Effector CD8-positive, alpha-beta T cell (primary cell): ENCODE data around the gene FLT3LG.
A peak's percentile ranks its signal among the peaks of the same experiment; 100 is the strongest.
"Not testable (repeated sequence)": the region's sequence is repeated elsewhere in the genome, so short reads cannot be mapped to it uniquely, and the experiment has no call there.

Experiments
- DNase-seq: peaks from one replicate; lab custom pipeline; 2025; lab: John Stamatoyannopoulos, UW

Gene FLT3LG

GRCh38 chr19:49440439-49441209 is 33.4 kb upstream of the FLT3LG start:
- no peak for DNase-seq

GRCh38 chr19:49441210-49441959 is 32.6 kb upstream of the FLT3LG start, which contains the start of gene SLC17A7:
SLC17A7 (minus strand) TSS chr19:49441527; CDS start chr19:49441379, 148 bp downstream.
- peak; percentile 32 for DNase-seq

GRCh38 chr19:49441960-49442350 is 32.1 kb upstream of the FLT3LG start:
- DNase-seq: no peak

GRCh38 chr19:49442354-49442753 is 31.7 kb upstream of the FLT3LG start:
- DNase-seq: no peak

DNA sequence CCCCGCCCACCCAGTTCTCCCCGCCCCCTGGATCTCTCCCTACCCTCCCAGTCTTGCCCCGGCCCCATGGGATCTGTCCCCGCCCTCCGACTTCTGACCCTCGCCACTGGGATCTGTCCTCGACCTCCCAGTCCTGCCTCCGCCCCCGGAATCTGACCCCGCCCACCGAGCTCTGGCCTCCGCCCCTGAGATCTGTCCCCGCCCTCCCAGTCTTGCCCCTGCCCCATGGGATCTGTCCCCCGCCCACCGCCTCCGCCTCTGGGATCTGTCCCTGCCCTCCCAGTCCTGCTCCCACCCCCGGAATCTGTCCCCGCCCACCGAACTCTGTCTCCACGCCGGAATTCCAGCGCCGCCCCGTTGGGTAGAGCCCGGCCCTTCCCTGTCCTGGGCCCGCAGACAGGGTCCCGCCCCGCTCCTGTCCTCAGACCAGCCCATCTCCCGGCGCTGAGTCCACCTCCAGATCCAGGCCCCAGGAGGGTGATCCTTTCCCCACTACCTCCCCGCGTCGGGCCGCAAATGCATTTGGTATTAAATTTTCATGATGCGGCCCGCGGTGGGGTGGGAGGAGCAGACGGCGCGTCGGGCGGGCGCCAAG is 31.1 kb upstream of the FLT3LG start:
- peak; percentile 41 for DNase-seq

DNA sequence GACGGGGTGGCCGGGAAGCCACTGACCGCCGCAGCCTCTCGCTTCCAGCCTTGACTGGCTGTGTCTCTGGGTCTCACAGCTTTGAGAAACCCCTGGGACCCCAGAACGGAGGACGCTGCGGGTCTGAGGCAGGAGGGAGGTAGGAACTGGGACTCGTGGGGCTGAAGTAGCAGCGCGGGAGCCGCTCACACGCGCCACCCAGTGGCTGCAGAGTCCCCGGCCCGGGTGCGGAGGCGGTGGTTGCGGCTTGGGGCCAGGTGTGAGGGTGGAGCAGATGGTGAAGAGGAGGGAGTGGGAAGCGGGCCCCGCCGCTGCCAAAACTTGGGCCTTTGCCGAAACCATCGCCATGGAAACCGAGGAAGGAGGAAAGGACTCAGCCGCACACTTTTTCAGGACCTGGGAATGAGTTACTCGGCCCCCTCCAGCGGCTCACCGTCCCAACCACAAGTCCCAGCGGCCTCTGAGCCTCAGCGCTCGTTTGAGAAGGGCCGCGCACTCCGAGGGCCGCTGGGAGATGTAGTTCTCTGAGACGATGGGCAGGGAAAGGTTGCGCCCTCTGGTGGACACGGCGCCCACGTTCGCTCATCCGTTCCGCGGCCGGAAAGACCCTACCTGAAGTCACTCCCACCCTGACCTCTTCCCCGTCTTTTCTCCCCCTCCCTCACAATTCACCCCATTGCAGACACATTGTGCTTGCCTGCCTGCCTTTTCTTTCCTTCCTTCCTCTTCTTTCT is 30.5 kb upstream of the FLT3LG start:
- peak; percentile 86 for DNase-seq

GRCh38 chr19:49444100-49444700 is 29.8 kb upstream of the FLT3LG start:
- not testable (repeated sequence) for DNase-seq

- no peak for DNase-seq
These were observed 28.0 kb upstream of the FLT3LG start for GRCh38 chr19:49445997-49446396.

DNA sequence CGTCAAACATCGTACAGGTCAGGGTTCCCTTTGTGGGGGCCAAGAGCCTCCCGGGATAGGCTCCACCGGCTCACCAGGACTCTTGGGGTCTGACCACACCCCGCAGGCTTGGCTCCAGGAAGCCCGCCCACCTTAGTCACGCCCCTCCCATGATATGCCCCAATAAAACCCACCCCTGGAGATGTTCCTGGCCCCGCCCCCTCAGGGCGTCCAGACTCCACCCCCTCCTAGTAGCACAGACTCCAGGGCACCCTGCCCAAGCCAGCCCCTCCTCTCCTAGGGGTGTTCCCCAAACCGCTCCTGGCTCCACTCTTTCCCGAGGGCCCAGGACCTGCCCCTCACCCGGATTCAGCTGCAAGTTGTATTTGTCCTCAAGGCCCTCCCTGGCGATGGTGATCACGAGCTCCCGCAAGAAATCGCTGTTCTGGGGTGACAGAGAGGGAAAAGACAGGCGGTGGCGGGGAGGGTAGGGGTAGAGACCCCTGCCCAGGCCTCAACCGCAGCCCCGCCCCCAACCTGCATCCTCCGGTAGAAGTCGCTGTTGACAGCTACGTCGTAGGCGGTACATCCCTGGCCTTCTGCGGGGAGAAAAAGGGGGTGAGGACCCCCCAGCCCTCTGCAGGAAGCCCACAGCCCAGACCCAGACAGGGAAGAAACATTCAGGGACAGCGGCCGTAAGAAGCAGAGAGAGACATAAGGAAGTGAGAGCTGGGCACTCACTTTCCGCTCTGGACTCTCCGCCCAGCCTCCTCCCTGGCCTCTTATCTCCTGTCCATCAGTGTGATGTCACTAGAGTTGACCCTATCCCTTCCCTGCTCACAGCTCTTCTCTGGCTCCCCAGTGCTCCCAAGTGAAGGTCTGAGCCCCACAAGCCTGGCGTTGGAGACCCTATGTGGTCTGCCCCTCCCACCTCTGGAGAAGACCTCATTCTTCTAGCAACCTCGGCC is 26.3 kb upstream of the FLT3LG start:
- DNase-seq: no peak

GRCh38 chr19:49448432-49448786 is 25.6 kb upstream of the FLT3LG start:
- no peak for DNase-seq

- no peak for DNase-seq
These were observed 23.6 kb upstream of the FLT3LG start for GRCh38 chr19:49450405-49450804.

DNA sequence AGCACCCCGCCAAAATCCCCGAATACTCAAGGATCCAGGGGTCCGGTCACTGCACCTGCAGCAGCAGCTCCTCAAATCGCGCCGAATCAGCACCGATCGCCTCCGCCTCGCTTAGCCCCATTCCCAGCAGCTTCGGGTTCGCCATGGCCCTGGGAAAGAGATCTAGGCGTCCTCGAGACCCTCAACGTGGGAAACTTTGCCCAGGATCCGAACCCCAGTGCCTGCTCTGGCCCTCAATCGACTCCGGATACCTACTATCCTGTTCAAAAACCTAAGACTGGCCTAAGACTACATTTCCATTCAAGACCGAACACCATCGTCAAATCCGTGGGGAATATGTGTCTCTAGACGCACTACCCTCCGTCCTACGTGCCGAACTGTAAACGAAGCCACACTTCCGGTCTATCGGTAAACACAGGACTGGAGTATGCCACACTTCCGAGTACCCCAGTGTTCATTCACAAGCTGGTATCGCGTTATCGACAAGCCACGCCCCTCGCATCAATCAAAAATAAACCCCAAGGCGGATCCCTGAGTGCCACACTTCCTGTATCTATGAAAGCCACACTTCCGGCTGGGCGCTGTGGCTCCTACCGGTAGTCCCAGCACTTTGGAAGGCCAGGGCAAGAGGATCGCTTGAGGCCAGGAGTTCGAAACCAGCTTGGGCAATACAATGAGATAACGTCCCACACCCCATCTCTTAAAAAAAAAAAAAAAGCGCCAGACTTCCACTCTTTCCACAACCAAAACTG is 22.4 kb upstream of the FLT3LG start, which contains the start of gene PIH1D1:
Gene PIH1D1 (minus strand): TSS at position 385 of the 752 bp plus-strand sequence. CDS start 240 bp downstream, at position 145.
- DNase-seq: peak; percentile 88

DNA sequence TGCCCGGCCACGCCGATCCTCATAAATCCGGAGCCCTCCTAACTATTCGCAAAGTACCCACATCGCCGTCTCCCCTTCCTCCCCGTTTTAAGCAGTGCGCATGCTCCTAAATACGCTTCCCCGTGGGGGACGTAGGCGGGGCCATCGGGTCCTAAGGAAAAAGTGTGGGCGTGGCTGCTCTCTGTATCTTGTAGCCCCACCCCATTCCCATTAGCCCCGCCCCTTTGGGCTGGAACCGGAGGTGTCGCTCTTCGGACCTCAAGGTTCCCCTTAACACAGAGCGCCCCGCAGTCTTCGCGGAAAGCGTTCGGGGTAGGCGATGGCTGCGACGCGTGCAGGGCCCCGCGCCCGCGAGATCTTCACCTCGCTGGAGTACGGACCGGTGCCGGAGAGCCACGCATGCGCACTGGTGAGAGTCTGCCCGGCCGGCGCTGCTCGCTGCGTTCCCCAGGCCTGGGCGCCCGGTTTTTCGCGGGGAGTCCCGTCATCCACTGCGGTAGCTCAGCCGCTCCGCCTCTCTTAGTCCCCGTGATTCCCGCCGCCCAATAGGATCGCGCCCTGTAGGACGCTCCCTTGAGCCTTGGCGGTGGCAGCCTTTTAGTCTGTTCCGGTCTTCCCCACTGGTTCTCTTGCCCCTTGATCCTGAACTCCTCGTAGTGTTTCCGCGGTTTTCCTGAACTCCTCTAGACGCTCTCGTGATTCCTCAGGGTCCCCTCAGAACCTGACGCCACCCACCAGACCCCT is 20.8 kb upstream of the FLT3LG start, which contains the start of gene ALDH16A1:
Gene ALDH16A1 (plus strand): TSS at position 213 of the 744 bp plus-strand sequence. CDS start 107 bp downstream, at position 320.
- DNase-seq: peak; percentile 94

GRCh38 chr19:49453757-49454240 is 20.2 kb upstream of the FLT3LG start:
- DNase-seq: no peak

GRCh38 chr19:49455773-49456172 is 18.2 kb upstream of the FLT3LG start:
- DNase-seq: no peak

DNA sequence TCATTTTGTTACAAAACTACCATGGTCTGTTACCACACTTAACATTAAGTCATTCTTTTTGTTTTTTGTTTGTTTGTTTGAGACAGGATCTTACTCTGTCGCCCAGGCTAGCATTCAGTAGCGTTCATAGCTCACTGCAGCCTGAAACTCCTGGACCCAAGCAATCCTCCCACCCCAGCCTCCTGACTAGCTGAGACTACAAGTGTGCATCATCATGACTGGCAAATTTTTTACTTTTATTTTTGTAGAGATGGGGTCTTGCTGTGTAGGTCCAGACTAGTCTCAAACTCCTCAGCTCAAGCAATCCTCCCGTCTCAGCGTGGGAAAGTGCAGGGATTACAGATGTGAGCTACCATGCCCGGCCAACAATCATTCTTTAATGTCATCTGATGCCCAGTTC is 17.7 kb upstream of the FLT3LG start:
- no peak for DNase-seq

DNA sequence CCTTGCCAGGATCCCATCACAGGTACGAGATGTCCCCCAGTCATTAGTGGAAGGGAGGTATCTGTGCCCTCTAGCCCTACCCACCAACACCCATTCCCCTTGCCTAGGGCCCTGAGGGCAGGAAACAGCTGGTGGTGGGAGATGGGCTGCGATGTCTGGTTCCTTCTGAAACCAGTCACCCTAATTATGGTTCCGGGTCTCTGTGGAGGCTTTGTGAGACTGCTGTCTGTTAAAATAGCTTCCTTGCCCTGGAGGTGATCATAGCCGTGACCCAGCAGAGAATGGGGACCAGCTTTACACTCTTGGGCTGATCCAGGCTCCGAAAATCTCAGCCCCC is 15.5 kb upstream of the FLT3LG start:
- no peak for DNase-seq

DNA sequence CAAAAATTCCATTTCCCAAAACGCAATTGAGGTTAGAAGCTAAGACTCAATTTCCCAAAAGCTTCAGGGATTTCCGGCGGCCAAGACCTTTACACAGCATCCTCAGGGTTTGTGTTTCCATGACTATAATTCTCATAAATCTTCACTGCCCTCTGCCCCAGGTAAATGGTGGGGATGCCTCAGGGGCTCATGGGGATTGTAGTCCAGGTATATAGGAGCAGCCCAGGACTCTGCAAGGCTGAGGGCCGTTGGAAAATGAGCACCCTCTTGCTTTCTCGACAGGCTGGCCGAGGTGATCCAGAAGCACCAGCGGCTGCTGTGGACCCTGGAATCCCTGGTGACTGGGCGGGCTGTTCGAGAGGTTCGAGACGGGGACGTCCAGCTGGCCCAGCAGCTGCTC is 14.6 kb upstream of the FLT3LG start:
- no peak for DNase-seq

DNA sequence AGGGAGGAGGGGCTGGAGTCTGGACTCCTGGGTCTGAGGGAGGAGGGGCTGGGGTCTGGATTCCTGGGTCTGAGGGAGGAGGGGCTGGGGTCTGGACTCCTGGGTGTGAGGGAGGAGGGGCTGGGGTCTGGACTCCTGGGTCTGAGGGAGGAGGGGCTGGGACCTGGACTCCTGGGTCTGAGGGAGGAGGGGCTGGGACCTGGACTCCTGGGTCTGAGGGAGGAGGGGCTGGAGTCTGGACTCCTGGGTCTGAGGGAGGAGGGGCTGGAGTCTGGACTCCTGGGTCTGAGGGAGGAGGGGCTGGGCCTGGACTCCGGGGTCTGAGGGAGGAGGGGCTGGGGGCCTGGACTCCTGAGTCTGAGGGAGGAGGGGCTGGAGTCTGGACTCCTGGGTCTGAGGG is 12.9 kb upstream of the FLT3LG start:
- DNase-seq: not testable (repeated sequence)
